DMS 273 (cell line): Measurements from ENCODE around the gene TIMD4.
A peak's percentile ranks its signal among the peaks of the same experiment; 100 is the strongest.
"Not testable (repeated sequence)": the region's sequence is repeated elsewhere in the genome, so short reads cannot be mapped to it uniquely, and the experiment has no call there.

Experiments used
- DNase-seq: peaks from one replicate; lab custom pipeline; 2025; ENCODE audit not compliant: unreplicated experiment; lab: John Stamatoyannopoulos, UW

Gene TIMD4

GRCh38 chr5:156963125-156963524, at the start of gene TIMD4:
Gene TIMD4 (minus strand): TSS chr5:156963226. CDS start chr5:156963198, 28 bp downstream.
- no peak for DNase-seq

DNA sequence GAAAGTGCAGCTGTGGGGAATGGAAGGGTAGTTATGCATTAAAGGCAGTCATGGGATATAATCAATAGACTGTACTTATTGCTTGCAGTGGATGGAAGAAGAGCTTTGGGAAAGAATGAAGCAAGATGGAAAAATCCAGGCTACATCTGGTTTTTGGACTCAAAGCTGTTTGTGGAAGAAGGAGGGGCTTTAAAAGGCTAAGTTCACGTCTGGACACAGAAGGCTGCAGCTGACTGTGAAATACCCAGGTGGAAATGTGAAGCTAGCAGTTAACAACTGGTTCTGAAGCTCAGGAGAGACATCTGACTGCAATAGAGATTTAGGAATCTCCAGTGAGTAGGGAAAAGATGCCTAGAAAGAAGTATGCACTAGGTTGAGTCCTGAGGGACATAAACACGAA, 43.2 kb upstream of the TIMD4 start:
- no peak for DNase-seq

DNA sequence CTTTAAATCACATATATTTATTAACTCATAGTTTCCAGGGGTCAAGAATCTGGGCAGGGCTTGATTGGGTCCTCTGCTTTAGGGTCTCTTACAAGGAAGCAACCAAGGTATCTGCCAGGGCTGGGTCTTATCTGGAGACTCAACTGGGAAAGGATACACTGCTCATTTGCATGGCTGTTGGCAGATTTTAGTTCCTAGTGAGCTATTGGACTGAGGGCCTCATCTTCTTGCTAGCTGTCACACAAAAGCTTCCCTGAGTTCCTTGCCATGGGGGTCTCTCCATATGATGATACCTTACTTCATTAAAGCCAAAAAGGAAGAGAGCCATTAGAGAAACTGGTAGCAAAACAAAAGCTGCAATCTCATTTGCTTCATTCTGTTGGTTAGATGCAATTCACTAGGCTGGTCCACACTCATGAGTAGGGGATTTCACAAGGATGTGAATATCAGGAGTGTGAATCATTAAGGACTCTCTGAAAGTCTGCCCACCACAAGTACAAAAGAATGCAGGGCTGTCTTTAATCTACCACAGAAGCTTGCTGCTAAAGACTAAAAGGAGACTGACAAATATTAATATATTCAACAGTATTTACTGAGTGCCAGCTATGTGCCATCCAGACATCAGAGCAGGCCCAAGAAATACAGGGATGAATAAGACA, 42.0 kb upstream of the TIMD4 start:
- no peak for DNase-seq

- no peak for DNase-seq
These were observed 28.7 kb upstream of the TIMD4 start for GRCh38 chr5:156991714-156992113.

DNA sequence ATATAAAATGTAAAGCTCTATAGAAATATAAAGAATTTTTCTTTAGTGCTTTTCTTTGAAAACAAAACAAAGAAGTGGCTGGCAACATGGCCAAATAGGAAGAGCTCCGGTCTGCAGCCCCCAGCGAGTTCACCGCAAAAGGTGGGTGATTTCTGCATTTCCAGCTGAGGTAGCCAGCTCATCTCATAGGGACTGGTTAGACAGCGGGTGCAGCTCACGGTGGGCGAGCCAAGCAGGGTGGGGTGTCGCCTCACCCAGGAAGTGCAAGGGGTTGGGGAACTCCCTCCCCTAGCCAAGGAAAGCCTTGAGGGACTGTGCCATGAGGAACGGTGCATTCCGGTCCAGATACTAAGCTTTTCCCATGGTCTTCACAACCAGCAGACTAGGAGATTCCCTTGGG, 21.0 kb upstream of the TIMD4 start:
- no peak for DNase-seq

- no peak for DNase-seq
These were observed 18.5 kb upstream of the TIMD4 start for GRCh38 chr5:156981481-156981880.

GRCh38 chr5:156974328-156974727, 11.3 kb upstream of the TIMD4 start:
- no peak for DNase-seq

GRCh38 chr5:156971848-156972525, 9.0 kb upstream of the TIMD4 start:
- DNase-seq: no peak

- DNase-seq: no peak
These were observed 8.4 kb upstream of the TIMD4 start for GRCh38 chr5:156971415-156971814.

GRCh38 chr5:156967386-156967785, 4.4 kb upstream of the TIMD4 start:
- DNase-seq: not testable (repeated sequence)

- DNase-seq: no peak
These were observed 6.7 kb downstream of the TIMD4 start for GRCh38 chr5:156956321-156956720.

- no peak for DNase-seq
These were observed 11.7 kb downstream of the TIMD4 start for GRCh38 chr5:156951359-156951758.

DNA sequence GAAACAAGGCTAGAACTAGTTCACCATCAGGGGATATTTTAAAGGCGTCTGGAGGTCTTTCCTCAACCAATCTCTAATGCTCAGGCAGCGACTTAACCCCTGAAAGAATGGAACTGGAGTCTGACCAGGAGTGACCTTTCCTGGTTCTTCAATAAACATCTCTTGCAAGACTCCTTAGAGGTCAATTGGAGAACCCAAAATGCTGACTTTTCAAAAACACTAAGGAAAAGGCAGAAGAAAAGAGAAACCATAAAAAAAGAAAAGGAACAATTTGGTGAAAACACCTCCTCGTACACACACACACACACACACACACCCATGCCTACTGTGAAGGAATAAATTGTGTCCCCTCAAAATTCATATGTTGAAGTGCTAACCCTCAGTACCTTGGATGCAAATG, 12.3 kb downstream of the TIMD4 start:
- DNase-seq: no peak

GRCh38 chr5:156949424-156949823, 13.6 kb downstream of the TIMD4 start:
- DNase-seq: no peak

DNA sequence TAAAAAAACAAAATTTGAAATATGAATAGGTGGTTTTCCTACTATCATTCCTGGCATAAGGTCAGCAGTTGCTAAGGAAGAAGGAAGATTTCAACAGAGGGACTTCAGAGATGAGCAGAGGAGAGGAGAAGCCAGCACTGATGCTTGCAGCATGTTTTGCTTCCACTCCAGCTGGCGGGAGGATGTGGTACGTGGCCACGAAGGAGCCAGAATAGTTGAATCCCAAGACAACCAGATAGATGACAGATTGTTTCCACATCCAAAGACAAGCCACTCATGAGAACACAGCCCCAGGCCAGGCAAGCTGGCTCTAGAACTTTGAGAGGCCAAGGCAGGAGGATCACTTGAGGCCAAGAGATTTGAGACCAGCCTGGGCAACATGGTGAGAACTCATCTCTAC, 15.1 kb downstream of the TIMD4 start:
- DNase-seq: peak; percentile 8

DNA sequence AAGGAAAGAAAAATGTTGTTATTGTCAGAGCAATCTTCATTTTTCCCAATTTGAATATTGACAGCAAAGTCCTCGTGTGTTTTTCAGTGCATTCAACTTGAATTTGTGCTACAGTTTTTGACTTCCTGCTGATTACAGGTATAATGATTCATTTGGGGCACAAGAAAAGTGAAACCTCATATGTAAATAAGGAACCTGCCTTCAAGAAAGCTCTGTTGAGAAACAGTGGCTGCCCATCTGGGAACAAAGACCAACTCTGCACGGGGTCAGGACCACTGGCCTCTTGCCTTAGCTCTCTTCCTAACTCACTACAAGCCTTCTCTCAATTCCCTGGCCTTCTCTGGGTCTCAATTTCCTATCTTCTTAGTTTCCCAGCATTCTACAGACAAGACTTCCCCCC, 21.0 kb downstream of the TIMD4 start:
- DNase-seq: no peak

DNA sequence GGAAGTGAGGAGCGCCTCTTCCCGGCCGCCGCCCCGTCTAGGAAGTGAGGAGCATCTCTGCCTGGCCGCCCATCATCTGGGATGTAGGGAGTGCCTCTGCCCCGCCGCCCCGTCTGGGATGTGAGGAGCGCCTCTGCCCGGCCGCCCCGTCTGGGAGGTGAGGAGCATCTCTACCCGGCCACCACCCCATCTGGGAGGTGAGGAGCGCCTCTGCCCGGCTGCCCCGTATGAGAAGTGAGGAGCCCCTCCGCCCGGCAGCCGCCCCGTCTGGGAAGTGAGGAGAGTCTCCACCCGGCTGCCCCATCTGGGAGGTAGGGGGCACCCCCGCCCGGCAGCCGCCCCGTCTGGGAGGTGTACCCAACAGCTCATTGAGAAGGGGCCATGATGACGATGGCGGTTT, 22.6 kb downstream of the TIMD4 start:
- not testable (repeated sequence) for DNase-seq

GRCh38 chr5:156936972-156937371, 26.1 kb downstream of the TIMD4 start:
- DNase-seq: no peak

GRCh38 chr5:156934450-156935211, 28.4 kb downstream of the TIMD4 start:
- peak; percentile 69 for DNase-seq

DNA sequence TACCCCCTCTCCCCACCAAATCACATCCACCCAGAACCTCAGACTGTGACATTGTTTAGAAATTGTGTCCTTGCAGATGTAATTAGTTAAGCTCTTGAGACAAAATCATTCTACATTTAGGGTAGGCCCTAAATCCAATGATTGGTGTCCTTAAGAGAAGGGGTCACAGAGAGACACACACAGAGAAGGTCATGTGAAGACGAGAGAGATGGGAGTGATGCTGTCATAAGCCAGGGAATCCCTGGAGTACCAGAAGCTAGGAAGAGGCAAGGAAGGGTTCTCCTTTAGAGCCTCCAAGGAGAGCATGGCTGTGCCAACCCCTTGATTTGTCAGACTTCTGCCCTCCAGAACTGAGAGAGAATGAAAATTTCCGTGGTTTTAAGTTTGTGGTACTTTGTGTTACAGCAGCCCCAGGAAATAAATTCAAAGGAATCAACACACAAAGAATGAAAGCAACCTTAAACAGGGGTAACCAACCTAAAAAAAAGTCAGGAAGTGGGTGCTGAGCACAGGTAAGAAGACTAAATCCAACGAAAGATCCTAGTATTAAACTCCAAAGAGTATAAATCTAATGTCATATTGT, 33.6 kb downstream of the TIMD4 start:
- no peak for DNase-seq

DNA sequence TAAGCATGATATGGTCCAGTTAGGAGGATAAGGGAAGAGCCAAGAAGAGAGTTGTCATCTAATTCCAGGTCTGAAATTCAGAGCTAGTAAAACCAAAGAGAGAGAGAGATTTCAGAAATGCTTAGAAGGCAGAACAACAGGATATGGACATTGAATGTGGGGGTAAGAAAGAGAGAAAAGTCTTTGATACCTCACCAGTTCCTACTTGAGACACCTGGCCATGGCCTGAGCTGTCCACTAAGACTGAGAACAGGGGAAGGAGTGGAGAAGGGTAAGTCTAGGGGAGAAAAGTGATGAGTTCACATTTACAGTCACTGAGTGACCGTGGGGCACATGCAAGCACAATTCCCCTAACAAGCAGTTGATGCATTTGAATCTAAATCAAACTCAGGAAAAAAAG, 35.5 kb downstream of the TIMD4 start:
- DNase-seq: no peak

DNA sequence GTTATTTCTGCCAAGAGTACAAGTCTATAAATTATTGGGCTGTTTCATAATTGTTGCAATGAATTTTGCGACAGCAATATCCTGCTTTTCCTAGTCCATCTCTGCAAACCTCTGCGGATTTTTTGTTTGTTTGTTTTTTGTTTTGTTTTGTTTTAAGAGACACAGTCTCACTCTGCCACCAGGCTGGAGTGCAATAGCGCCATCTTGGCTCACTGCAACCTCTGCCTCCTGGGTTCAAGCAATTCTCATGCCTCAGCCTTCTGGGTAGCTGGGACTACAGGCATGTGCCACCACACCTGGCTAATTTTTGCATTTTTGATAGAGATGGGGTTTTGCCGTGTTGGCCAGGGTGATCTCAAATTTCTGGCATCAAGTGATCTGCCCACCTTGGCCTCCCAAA, 37.3 kb downstream of the TIMD4 start:
- DNase-seq: not testable (repeated sequence)
